Kidney capillary endothelial cell (primary cell): Measurements from ENCODE around the gene EPHB1.

ENCODE experiments used
- DNase-seq: peaks from one replicate; pipeline ENCODE4 v3.0.0-alpha.2; 2018; ENCODE audit warnings: low spot score

Gene EPHB1

GRCh38 chr3:135133905-135134683 is 339.0 kb downstream of the EPHB1 start:
- DNase-seq, result no peak

DNA sequence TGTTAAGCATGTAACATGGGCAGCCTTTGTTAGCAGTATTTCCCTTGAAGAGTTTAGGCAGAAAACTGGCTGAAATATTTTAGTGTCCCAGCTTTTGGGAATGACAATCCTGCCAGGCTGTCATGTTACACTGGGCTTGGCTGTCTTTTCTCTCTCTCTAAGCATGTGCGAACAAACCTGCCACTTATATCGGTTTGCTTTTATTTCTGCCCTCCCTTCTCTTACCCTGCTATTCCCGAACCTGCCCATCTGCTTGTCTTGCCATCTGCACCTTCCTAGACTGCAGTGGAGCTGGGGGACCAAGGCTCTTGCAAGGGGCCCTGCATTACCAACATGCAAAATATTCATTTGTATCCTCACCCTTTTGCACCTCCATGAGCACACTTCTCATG is 339.6 kb downstream of the EPHB1 start:
- no peak for DNase-seq

- DNase-seq, result no peak
Measured at GRCh38 chr3:135135445-135135844, 340.4 kb downstream of the EPHB1 start.

- no peak for DNase-seq
Measured at GRCh38 chr3:135136361-135137100, 341.5 kb downstream of the EPHB1 start.

DNA sequence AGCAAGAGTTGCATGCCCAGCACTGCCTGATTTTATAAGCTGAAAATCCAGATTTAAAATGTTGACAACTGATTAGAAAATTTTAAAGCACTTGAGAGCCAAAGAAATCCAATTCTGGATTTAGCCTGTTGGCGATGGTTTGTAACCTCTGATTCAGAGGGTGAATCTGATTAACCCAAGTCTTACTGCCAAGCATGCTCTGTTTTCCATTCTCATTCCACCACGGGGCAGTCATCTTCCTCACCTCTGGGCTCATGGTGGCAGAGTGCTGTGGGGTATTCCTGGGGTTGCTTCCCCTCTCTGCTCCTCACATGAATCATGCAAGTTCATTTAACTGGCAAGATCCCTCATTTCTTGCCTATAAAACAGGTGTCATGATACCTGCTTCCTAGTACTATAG is 342.2 kb downstream of the EPHB1 start:
- no peak for DNase-seq

- DNase-seq, result no peak
Measured at GRCh38 chr3:135138776-135139175, 343.7 kb downstream of the EPHB1 start.

DNA sequence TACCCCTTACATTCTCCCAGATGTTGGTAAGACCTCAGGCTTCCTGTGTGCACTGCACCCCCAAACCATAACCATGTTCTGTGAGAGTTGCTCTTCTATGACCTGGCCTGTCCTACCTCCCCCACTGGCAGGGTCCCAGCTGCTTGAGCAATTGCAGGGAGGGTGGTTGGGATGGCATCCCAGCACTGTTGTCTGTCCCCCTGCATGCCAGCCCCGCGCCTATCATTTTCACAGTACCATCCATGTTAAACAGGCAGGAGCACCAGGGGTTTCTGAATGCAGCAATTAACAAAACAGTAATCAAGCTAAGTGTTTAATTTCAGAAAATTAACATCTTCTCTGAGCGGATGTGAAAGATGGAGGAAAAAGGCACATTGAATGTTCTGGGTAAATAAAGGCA is 345.5 kb downstream of the EPHB1 start:
- no peak for DNase-seq

- DNase-seq, result no peak
Measured at GRCh38 chr3:135141160-135141559, 346.1 kb downstream of the EPHB1 start.

- DNase-seq, result no peak
Measured at GRCh38 chr3:135141672-135142071, 346.6 kb downstream of the EPHB1 start.

GRCh38 chr3:135142530-135142929 is 347.5 kb downstream of the EPHB1 start:
- no peak for DNase-seq

DNA sequence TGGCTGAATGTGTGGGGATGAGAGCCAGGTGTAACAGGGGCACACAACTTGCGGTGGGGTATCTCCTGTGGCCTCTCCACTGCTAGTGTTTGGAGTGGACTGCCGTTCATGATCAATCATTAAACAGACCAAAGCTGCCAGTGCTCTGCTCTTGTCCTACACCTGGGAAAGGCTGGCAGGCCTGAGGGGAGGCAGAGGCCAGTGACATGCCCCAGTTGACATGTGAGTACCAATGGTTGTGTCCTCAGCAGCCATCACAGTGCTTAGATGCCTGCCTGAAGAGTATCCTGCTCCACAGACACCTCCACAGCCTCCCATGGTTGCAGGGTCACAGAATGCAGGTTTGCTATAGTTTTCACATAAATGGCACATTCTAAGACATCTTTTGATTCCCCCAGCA is 348.4 kb downstream of the EPHB1 start:
- DNase-seq, result no peak

DNA sequence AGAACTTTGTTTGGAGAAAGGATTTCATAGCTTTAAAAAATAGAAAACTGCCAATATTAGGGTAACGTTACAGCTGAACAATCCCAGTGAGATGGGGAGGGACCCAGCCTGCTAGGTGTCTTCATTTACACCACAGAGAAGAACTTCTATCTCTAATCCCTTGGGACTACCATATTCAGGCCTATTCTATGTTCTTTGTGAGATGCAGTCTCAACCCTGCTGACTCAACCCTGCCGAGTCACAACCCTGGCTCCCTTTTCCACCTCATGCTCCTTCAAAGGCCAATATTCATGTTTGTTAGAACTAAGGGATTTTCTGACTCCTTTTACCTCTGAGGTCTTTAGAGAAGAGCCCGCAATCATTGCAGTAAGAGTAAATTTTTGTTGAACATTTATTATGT is 350.5 kb downstream of the EPHB1 start:
- peak; percentile 24 for DNase-seq

- DNase-seq, result no peak
Measured at GRCh38 chr3:135147657-135148056, 352.6 kb downstream of the EPHB1 start.

DNA sequence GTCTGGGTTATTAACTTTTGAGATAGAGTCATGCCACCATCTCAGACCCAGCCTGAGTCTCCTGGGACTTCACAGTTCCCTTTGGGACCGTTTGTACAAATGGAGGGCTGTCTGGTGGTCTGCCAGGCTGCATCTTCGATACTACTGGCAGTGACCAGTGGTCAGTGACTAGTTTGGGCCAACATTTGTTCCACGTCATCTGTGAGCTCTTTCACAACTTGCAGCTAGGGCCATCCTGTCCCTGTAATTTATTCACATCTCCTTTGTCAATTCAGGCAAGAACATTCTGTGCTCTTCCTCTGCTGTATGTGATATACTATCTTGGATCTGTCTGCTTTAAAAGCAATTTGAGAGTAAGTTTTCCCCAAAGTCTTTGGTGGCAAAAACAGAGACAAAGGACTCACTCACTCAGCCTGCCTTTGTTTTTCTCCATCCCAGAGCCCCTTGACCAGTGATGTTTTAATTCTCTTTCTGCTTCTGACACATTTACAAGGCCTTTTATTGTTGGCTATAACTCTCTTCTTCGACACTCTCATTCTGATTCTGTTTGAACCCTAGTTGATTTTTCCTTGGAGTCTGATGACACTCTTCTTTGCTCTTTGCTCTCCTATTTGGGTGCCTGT is 353.4 kb downstream of the EPHB1 start:
- DNase-seq, result no peak

DNA sequence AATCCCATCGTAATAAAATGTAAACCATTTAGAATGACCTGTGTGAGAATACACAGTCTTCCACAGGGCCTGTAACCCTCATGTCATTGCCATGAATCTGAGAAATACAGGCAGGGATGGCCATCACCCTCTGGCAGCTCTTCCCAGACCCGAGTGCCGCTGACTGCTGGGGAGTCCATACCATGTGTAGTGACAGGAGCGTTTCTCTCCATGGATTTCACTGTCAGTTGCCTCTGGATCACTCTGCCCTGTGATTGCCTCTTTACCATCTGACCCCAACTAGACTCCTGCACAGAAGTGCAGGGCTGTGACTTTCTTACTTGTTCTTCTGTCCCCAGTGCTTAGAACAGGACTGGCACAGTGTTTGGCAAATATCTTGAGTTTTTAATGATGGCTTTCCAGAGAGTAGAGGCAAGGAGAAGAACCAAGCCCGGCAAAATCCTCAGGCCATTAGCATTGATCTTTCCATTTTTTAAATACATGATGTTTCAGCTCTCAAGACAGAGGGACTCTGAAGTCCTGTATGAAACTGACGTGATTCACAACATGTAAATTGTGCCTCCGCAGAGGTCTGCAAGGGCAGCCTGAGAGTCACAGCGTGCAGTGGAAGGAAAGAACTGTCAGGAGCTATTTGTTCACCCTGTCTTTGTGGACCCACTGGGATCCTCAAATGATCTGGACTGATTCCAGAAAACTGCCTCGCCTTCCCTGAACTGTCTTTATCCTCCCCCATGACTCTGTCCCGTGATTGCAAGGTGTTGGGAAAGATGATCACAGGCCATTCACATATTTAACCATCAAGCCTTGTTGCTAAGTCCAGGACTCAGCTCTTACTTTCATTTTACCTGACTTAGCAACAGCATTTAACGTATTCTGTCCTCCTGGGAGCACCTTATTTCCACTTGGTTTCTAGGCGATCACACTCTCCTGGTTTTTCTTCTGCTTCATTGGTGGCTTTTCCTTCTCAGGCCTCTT is 354.9 kb downstream of the EPHB1 start:
- no peak for DNase-seq

- no peak for DNase-seq
Measured at GRCh38 chr3:135154186-135154585, 359.1 kb downstream of the EPHB1 start.

GRCh38 chr3:135155228-135155627 is 360.2 kb downstream of the EPHB1 start:
- DNase-seq, result no peak

DNA sequence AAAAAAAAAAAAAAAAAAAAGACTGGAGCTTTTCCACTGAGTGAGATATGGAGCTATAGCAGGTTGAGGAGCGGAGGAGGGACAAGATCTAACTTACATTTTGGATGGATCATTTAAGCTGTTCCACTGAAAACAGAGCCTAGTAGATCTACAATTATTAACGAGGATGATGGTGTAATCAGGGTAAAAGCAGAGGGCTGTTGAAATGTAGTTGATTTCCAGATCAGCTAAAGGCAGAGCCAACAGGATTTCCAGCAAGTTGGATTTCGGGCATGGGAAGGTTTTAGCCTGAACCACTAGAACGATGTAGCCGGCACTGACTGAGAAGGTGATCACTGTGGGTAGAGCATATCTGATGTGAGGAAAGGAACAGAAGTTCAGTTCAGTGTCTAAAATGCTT is 360.7 kb downstream of the EPHB1 start:
- no peak for DNase-seq

- no peak for DNase-seq
Measured at GRCh38 chr3:135157045-135157740, 362.1 kb downstream of the EPHB1 start.

GRCh38 chr3:135158520-135158919 is 363.5 kb downstream of the EPHB1 start:
- DNase-seq, result no peak

DNA sequence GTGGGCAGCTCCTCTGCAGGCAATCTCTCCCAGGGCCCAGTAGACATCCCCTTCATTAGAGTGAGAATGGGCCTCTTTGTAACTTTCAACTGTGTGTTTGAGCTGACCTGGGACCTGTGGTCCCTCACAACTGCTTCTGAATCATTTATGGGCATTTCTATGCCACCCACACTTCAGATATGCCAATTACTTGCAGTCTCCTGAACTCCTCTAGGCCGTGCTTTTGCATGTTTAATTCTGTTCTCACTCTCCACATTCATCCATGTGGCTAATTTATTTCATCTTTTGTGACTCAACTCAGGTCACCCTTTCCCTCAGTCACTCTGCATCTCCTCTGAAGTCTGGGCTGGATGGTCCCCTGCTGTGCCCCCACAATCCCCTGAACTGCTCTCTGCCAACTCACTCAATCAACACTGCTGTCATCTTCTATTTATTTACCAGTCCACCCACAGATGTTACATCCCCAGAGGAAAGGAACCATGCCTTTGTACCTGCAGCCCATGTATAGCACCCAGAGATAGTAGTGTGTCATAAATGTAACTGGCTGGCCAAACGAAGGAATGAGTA is 364.7 kb downstream of the EPHB1 start:
- no peak for DNase-seq
